HK-2 (cell line): ENCODE data around the gene CPNE6.
A peak's percentile ranks its signal among the peaks of the same experiment; 100 is the strongest.
"Not testable (repeated sequence)": the region's sequence is repeated elsewhere in the genome, so short reads cannot be mapped to it uniquely, and the experiment has no call there.

Experiments
- DNase-seq: peaks from one replicate; pipeline ENCODE4 v3.0.0-alpha.2; 2018; ENCODE audit not compliant: unreplicated experiment

Gene CPNE6

GRCh38 chr14:24071144-24071697 is at the start of gene CPNE6:
CPNE6 (plus strand) TSS chr14:24071562; CDS start chr14:24072937, 1,375 bp downstream.
- no peak for DNase-seq

DNA sequence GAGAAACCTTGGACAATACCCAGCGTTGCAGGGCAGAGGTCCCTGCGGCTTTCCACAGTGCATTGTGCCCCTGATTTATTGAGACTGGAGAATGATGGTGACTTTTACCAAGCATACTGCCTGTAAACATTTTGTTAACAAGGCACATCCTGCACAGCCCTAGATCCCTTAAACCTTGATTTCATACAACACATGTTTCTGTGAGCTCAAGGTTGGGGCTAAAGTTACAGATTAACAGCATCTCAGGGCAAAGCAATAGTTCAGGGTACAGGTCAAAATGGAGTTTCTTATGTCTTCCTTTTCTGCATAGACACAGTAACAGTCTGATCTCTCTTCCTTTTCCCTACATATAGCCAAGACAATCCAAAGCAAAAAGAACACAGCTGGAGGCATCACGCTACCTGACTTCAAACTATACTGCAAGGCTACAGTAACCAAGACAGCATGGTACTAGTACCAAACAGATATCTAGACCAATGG is 46.4 kb upstream of the CPNE6 start:
- DNase-seq, result not testable (repeated sequence)

DNA sequence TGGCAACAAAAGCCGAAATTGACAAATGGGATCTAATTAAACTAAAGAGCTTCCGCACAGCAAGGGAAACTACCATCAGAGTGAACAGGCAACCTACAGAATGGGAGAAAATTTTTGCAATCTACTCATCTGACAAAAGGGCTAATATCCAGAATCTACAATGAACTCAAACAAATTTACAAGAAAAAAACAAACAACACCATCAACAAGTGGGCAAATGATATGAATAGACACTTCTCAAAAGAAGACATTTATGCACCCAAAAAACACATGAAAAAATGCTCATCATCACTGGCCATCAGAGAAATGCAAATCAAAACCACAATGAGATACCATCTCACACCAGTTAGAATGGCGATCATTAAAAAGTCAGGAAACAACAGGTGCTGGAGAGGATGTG is 41.7 kb upstream of the CPNE6 start:
- not testable (repeated sequence) for DNase-seq

- not testable (repeated sequence) for DNase-seq
Observed at GRCh38 chr14:24031331-24031730, 40.0 kb upstream of the CPNE6 start.

DNA sequence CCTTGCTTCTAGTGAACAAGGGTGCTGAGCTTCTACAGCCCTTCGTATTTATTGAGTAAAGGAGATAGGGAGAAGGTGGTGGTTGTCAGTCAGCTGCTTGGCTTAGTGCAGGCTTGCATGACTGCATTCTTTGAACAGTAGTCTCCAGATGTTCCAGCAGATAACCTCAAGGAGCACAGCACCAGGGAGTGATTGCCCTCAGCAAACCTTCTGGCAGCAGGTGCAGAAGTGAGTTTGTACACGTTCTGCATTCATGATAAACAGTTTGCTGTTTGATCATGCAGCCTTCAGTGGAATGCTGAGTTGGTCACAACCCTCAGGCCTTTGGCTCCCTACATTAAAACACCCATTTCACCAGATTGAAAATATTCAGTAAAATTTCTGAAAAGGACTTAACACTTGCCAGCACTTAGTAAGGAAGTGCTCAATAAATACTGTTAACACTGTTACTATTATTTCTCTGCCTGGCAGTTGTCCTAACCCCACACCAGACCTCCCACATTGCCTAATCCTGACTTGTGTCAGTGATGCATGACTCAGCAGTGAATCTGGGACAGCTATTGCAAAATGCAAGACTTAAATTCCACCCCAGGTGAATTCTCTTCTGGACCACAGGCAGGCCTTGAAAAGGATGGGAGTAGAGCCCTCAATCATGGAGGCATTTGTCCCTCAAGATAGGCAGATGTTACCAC is 38.5 kb upstream of the CPNE6 start:
- no peak for DNase-seq

DNA sequence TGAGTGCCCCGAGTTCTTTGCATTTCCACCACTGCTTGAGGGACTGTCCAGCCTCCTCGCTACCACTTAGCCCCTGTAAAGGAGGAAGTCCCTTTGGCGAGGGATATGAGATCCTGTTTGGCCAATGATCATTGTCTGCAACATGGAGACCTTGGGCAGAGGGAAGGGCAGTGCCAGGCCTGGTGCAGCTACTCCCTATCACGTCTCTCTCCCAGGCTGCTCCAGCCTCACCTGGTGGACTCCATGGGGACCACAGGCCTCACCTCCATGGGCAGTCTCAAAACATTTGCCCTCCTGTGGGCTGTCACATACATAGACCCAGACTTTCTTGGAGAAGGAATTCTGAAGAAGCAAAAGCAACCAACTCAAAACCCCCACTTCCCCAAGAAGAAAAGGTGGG is 35.6 kb upstream of the CPNE6 start:
- not testable (repeated sequence) for DNase-seq

GRCh38 chr14:24036169-24036962 is 35.0 kb upstream of the CPNE6 start:
- peak; percentile 83 for DNase-seq

DNA sequence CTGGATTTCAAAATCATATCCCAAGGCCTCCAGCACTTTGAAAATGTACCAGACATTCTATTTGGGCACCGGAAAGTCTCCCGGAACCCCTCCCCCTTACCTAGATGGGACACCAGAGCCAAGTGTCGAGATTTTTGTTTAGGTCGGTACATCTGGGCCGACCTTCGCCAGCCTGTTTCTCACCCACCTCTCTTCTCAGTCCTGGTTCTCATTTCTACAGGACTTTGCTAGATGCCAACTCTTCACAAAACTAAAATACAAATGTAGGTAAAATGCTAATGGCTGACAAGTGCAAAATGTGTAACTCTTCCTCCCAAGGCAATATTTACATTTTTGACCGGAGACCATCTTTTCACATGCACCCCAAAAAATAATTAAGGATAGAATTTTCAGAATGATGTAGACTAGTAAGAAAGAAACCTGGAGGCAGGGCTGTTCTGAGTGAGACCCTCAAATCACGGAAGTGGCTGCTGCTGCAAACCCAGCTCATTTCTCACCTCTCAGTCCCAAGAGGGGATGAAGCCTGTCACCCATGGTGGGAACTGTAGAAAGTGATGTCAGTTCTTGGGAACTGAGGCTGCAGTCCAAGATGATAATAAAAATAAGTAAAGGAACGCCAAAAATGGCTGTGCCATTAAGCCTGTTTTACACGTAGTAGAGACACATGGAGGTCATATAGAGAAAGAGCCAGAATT is 34.3 kb upstream of the CPNE6 start:
- not testable (repeated sequence) for DNase-seq

DNA sequence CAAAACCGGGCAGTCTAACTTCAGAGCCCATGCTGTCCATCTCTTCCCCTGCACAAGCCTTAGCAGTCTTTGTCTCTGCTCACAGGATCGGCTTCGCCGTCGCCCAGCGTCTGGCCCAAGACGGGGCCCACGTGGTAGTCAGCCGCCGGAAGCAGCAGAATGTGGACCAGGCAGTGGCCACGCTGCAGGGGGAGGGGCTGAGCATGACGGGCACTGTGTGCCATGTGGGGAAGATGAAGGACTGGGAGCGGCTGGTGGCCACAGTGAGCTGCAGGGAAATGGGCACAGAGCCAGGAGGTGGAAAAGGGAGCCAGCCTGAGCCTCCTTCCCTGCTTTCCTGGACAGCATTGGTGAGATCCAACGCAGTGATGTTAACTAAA is 33.7 kb upstream of the CPNE6 start:
- no peak for DNase-seq

GRCh38 chr14:24038686-24039085 is 32.7 kb upstream of the CPNE6 start:
- DNase-seq, result no peak

DNA sequence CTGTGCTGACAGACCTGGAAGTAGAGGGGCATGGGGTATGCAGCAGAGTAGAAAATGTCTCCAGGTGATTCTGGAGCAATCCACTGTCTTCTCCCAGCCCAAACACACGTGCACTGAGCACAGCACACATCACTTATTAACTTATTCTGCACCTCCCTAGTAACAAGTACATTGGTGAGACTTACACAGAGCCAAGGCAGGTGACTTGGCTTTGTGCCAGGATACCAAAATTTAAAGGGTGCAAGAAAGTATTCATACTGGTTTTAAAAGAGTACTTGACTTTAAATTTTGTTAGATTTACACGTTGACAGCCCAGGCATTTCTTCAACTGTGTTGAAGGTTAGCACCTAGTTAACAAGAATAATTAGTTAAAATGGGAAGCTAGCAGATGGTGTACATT is 30.7 kb upstream of the CPNE6 start:
- DNase-seq, result no peak

DNA sequence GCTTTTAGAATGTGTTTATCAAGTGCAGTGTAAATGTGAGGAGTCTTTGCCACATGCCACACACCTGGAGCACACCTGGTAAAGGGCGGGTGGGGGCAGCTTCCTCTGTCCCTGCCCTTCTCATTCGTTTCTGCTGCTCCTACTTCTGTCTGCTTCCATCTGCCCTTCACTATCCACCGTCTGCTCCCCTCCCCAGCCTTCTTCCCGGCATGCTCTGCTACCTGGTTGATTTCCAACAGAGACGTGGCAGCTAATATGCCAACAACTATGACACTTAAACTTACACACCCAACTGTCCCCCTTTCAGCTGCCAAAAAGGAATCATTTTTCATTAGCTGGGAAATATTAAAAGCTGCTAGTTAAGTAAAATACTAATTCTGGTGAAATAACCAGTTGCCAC is 28.6 kb upstream of the CPNE6 start:
- no peak for DNase-seq

DNA sequence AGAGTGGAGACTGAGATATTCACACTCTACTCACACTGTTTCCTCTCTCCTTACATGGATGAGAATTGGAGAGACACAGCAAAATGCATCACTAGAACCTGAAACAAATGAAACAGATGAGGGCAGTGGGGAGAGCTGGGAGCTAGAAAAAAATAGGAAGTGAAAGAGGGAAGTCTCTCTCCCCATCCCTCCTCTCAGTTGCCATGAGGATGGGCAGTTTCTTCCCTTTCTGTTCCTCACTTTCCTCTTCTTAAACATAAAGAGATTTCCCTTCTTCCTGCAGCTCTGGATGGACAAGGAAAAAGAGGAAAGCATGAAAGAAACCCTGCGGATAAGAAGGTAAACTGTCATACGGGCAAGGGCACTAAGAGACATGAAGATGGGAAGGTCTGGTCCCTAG is 22.4 kb upstream of the CPNE6 start:
- not testable (repeated sequence) for DNase-seq

- DNase-seq, result not testable (repeated sequence)
Observed at GRCh38 chr14:24050753-24051152, 20.6 kb upstream of the CPNE6 start.

DNA sequence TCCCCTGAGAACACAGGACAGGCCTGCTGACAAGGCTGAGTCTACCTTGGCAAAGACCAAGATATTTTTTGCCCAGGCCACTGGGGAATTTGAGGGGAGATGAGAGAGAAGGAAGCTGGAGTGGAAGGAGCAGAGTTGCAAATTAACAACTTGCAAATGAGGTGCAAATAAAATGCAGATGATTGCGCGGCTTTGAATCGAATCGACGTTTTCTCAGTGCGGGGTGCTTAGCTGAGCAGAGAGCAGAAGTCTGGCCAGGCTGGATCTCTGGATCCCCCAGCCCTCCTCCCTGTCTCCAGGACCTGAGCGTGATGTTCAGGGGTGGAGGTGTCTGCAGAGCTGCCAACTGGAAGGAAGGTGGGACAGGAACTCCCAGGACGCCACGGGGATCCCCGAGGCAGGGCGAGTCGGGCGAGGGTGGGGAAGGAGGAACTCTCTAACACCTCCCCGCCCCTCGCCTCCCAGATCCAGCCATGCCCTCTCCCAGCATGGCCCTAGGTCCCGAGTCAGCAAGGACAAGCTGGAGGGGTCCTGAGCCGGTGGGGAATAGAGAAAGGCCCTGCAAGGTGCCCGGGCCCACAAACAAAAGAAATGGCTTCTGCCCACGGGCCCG is 20.1 kb upstream of the CPNE6 start:
- DNase-seq, result no peak

DNA sequence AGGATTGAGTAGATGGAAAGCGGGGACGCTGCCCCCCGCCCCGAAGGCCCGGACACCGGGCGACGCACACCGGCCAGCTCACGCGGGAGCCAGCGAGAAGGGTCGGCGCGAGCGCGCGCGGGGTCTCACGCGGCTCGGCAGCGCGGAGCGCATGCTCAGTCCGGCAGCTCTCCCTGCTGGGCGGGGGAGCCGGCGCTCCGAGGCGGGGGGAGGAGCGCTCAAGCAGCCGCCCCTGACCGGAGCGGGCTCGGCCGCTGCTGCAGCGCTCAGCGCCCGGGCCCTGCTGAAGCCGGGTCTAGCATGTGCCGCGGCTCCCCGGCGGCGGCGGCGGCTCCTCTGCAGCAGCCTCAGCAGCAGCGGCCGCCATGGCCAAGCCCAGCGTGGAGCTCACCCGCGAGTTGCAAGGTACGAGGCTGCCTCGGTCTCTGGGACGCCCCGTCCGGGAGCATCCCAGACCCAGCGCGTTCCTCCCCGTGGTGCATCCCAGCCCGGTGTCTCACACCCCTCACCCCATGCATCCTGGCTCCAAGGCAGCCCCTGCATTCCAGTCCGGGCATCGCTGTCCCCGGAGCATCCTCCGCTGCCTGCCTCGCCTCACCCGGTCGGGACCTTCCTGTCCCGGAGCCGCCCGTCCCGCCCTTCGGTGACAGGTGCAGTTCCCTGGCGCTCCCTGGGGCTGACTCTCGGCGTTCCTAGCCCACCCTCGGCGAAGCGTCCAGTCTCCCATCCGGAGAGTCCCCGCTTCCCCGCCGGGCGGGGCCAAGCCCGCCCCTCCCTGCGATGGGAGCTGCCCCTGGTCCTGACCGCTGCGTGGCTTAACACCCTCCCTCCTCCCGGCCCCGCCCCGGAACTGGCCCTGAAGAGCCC is 19.3 kb upstream of the CPNE6 start, which contains the start of gene CARMIL3:
CARMIL3 (plus strand) TSS at position 221 of the 867 bp plus-strand sequence; CDS start at position 366, 145 bp downstream.
- peak; percentile 62 for DNase-seq

- no peak for DNase-seq
Observed at GRCh38 chr14:24052656-24053547, 18.5 kb upstream of the CPNE6 start.

DNA sequence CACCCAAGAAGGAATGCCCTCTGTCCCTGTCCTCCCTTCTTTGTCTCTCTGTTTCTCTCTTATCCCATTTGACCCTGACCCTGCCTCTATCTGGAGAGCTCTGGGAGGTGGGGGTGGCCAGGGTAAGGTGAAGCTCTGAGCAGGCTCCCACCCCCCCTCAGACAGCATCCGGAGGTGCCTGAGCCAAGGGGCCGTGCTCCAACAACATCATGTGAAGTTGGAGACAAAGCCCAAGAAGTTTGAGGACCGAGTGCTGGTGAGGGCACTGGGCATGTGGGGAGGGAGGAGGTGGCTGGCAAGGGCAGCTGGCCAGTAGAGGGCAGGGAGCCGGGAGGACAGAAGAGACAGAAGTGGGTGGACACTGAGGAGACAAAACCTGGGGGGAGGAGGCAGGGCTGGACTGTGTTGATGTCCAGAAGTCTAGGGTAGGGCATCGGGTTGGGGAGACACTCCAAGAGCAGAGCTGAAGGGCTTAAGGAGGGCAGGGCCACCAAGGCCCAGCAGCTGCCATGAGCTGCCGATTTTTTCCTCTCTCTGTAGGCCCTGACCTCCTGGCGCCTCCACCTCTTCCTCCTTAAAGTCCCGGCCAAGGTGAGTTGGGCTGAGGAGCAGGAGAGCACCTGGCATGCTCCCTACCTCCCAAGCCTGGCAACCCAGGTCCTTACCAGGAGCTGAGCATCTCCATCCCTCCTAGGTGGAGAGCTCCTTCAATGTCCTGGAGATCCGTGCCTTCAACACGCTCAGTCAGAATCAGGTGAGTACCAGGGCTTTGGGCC is 17.6 kb upstream of the CPNE6 start:
- no peak for DNase-seq

DNA sequence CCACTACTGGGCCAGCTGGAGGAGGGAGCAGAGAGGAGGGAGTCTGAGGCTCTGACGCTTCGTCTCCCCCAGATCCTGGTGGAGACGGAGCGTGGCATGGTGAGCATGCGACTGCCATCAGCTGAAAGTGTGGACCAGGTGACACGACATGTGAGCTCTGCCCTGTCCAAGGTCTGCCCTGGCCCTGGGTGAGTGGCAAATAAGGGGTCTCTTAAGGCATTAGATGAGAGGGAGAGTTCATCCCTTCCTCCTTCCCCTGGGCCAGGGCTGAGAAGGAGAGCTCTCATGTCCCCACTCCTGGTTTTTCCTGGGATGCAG is 17.1 kb upstream of the CPNE6 start:
- DNase-seq, result no peak
